Hepatocyte (in vitro differentiated cells): ENCODE data around the gene ISCU. TPM values are rescaled to one million over a fixed set of nuclear protein-coding genes. Genes with fewer than 3 reads are reported as not detected.

Experiments used
- DNase-seq: peaks from one replicate; pipeline ENCODE4 v3.0.0-alpha.2; 2016; ENCODE audit warnings: low spot score
- H2AFZ ChIP-seq: fragments of 200-600 bp; sonication (generic); 2 replicates; pipeline ENCODE4 v1.6.0; 2016; ENCODE audit warnings: antibody characterized with exemption, mild to moderate bottlenecking
- H3K27ac ChIP-seq: fragments of 200-600 bp; sonication (generic); 2 replicates; pipeline ENCODE4 v1.5.1; 2016; ENCODE audit warnings: mild to moderate bottlenecking
- H3K27me3 ChIP-seq: fragments of 200-600 bp; sonication (generic); 2 replicates; pipeline ENCODE4 v1.6.1; 2016
- H3K36me3 ChIP-seq: fragments of 200-600 bp; sonication (generic); replicated peaks from 2 replicates; pipeline ENCODE4 v1.5.1; 2016; ENCODE audit warnings: low read depth; ENCODE audit not compliant: insufficient read depth
- H3K4me1 ChIP-seq: fragments of 200-600 bp; sonication (generic); 2 replicates; pipeline ENCODE4 v1.5.1; 2016; ENCODE audit warnings: mild to moderate bottlenecking, moderate library complexity; ENCODE audit not compliant: insufficient read depth
- H3K4me2 ChIP-seq: fragments of 200-600 bp; sonication (generic); 2 replicates; pipeline ENCODE4 v1.6.0; 2016
- H3K4me3 ChIP-seq: fragments of 200-600 bp; sonication (generic); 2 replicates; pipeline ENCODE4 v1.5.1; 2016; ENCODE audit warnings: mild to moderate bottlenecking
- H3K79me2 ChIP-seq: fragments of 200-600 bp; sonication (generic); 2 replicates; pipeline ENCODE4 v1.6.0; 2017; ENCODE audit warnings: mild to moderate bottlenecking
- H3K9me2 ChIP-seq: fragments of 200-600 bp; sonication (generic); replicated peaks from 2 replicates; pipeline ENCODE4 v1.6.0; 2017; ENCODE audit warnings: mild to moderate bottlenecking; ENCODE audit not compliant: insufficient read depth
- H3K9me3 ChIP-seq: fragments of 200-600 bp; sonication (generic); 2 replicates; pipeline ENCODE4 v1.5.1; 2016; ENCODE audit warnings: low read depth, mild to moderate bottlenecking
- H4K20me1 ChIP-seq: fragments of 200-600 bp; sonication (generic); 2 replicates; pipeline ENCODE4 v1.6.0; 2016; ENCODE audit warnings: mild to moderate bottlenecking; ENCODE audit not compliant: insufficient read depth, poor library complexity, severe bottlenecking
- EZH2 ChIP-seq: fragments of 200-600 bp; sonication (generic); IDR thresholded peaks from 2 replicates; pipeline ENCODE4 v1.6.1; 2016; ENCODE audit warnings: antibody characterized with exemption, mild to moderate bottlenecking, borderline replicate concordance
- EZH2phosphoT487 ChIP-seq: fragments of 200-600 bp; sonication (generic); IDR thresholded peaks from one replicate; pipeline ENCODE4 v1.6.1; 2018; ENCODE audit warnings: antibody characterized with exemption, mild to moderate bottlenecking, low read depth, moderate library complexity; ENCODE audit not compliant: unreplicated experiment, severe bottlenecking
- WGBS: methylation state at CpG from one replicate; pipeline ENCODE4 v1.1.6; 2016; ENCODE audit warnings: low lambda C conversion rate; ENCODE audit errors: missing lambda C conversion rate; 5-methylcytosine and 5-hydroxymethylcytosine counted together
- polyA plus RNA-seq: library from polyadenylated mRNA; unstranded; fragments of >200 nt; fragmentation: Nextera tagmentation; extraction: Ambion mirVana; gene quantifications from 2 replicates; pipeline ENCODE4 v1.2.1, GENCODE V29; 2016
- total RNA-seq: library from RNA; depleted of rRNA; stranded (reverse); fragments of >200 nt; gene quantifications from 2 replicates; pipeline ENCODE4 v1.2.3, GENCODE V29; 2014
- TF ChIP-seq, protein P1 (sequence below): fragments of 200-600 bp; sonication (generic); IDR thresholded peaks from 2 replicates; pipeline ENCODE4 v1.5.1; 2016; ENCODE audit warnings: antibody characterized with exemption, mild to moderate bottlenecking; ENCODE audit not compliant: poor library complexity

Gene ISCU
- total and polyA plus RNA-seq, 2 experiments from 2014 or later = 116 to 149 TPM

DNA sequence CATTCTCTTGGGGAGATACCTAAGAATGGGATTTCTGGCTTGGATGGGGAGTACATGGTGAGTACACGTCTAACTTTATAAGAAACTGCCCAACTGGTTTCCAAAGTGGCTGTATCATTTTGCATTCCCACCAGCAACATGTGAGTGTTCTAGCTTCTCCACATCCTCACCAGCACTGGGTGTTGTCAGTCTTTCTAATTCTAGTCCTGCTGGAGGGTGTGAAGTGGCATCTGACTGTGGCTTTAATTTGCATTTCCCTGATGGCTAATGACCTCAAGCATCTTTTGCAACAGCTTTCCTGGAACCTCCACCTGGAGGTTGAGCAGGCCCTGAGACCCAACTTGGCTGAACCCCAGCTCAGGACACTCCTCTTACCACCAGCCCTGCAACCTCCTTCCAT lies 53.5 kb downstream of the ISCU start:
- Histone ChIP-seq H2AFZ (no peak overlapping the region), H3K79me2 (no peaks in the 10 kb centered on the region), H3K36me3 (no peaks in the 10 kb centered on the region), H3K9me2 (no peaks in the 10 kb centered on the region), H4K20me1 (no peaks in the 10 kb centered on the region), H3K9me3 (no peaks in the 10 kb centered on the region), H3K27me3 (no peaks in the 10 kb centered on the region), H3K27ac (no peak overlapping the region), H3K4me1 (no peaks in the 10 kb centered on the region), H3K4me2 (no peak overlapping the region), H3K4me3 (no peak overlapping the region)
- TF ChIP-seq, protein P1, sequence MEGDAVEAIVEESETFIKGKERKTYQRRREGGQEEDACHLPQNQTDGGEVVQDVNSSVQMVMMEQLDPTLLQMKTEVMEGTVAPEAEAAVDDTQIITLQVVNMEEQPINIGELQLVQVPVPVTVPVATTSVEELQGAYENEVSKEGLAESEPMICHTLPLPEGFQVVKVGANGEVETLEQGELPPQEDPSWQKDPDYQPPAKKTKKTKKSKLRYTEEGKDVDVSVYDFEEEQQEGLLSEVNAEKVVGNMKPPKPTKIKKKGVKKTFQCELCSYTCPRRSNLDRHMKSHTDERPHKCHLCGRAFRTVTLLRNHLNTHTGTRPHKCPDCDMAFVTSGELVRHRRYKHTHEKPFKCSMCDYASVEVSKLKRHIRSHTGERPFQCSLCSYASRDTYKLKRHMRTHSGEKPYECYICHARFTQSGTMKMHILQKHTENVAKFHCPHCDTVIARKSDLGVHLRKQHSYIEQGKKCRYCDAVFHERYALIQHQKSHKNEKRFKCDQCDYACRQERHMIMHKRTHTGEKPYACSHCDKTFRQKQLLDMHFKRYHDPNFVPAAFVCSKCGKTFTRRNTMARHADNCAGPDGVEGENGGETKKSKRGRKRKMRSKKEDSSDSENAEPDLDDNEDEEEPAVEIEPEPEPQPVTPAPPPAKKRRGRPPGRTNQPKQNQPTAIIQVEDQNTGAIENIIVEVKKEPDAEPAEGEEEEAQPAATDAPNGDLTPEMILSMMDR = no peak
- TF ChIP-seq EZH2 (no peak), EZH2phosphoT487 (no peak)
- WGBS = 93% methylated on average over 1 of the region's 1 CpG
- no peak for DNase-seq

GRCh38 chr12:108616359-108616758 lies 54.0 kb downstream of the ISCU start:
- Histone ChIP-seq H3K27me3 (no peaks in the 10 kb centered on the region), H2AFZ (no peak overlapping the region), H3K9me3 (no peaks in the 10 kb centered on the region), H3K27ac (no peak overlapping the region), H3K4me3 (no peak overlapping the region), H3K9me2 (no peaks in the 10 kb centered on the region), H4K20me1 (no peaks in the 10 kb centered on the region), H3K79me2 (no peaks in the 10 kb centered on the region), H3K4me1 (no peaks in the 10 kb centered on the region), H3K36me3 (no peaks in the 10 kb centered on the region), H3K4me2 (no peak overlapping the region)
- DNase-seq = no peak
- TF ChIP-seq, protein P1 = no peak
- no peak for TF ChIP-seq EZH2phosphoT487
- TF ChIP-seq EZH2 = no peak
- WGBS = 100% methylated on average over 2 of the region's 2 CpGs

DNA sequence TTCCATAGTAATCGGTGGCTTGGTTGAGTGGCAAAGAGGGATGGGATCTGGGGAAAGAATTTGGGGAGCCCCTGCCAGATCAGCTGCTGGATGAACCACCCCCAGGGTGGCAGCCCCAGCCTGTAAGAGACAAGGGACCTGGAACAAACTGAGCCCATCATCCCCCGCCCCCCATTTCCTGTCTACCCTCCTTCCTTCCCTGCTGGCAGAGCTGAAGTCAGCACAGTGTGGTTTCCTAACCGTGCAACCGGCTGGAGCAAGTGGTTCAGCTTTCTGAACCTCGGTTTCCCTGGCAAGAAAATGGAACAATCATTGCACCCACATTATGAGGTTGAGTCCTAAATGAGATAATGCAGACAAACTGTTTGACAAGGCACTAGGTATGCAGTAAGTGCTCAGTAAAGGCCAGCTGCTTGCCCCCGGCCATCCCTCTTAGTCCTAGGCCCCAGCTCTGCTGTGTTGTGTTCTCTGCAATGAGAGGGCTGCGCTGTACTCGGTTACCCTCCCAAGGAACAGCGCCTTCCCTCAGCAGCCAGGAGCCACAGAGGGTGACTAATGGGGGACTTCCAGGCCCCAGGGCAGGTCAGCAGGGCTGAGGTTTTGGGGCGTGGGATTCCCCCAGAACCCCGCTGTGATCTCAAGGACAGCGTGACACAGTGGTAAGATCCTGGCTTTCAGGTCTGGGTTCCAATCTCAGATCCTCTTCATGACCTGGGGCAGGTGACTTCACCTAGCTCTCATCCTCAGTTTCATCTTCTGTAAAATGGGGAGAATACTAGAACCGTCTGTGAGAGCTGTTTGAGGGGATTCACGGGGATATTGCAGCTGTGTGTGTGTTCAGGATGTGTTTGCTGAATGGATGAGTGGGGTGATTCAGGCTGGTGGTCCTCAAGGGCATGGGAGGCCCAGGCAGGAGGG lies 54.8 kb downstream of the ISCU start:
- no peaks in the 10 kb centered on the region for H3K36me3 ChIP-seq
- no peaks in the 10 kb centered on the region for H3K27me3 ChIP-seq
- H3K9me2 ChIP-seq = no peaks in the 10 kb centered on the region
- H4K20me1 ChIP-seq = no peaks in the 10 kb centered on the region
- 88% methylated on average over 14 of the region's 14 CpGs for WGBS
- H3K4me3 ChIP-seq = no peak overlapping the region
- no peak overlapping the region for H3K4me2 ChIP-seq
- H2AFZ ChIP-seq = no peak overlapping the region
- no peaks in the 10 kb centered on the region for H3K9me3 ChIP-seq
- DNase-seq = no peak
- H3K27ac ChIP-seq = no peak overlapping the region
- no peaks in the 10 kb centered on the region for H3K79me2 ChIP-seq
- no peaks in the 10 kb centered on the region for H3K4me1 ChIP-seq
- TF ChIP-seq, protein P1 = no peak
- TF ChIP-seq EZH2 = no peak
- TF ChIP-seq EZH2phosphoT487 = no peak
